ENCODE measurements around the gene PDZRN4.
"Not testable (repeated sequence)": the region's sequence is repeated elsewhere in the genome, so short reads cannot be mapped to it uniquely, and the experiment has no call there.

PDZRN4 gene

GRCh38 chr12:41530441-41530840, 342.3 kb downstream of the PDZRN4 start:
- no peak for TF ChIP-seq CTCF (IDR thresholded peaks at IDR 0.05; ENCODE audit: borderline replicate concordance, control extremely low read depth, extremely low read depth, insufficient read depth, missing control alignments)
- no peak for DNase-seq (ENCODE audit: low spot score)
- in situ Hi-C loops (cut with MboI; ENCODE audit: low sequenced_read_pairs, unreplicated experiment) = no loop called here

- no peak for TF ChIP-seq CTCF (IDR thresholded peaks at IDR 0.05; ENCODE audit: borderline replicate concordance, control extremely low read depth, extremely low read depth, insufficient read depth, missing control alignments)
Observed at GRCh38 chr12:41531147-41531829, 343.2 kb downstream of the PDZRN4 start.

GRCh38 chr12:41532072-41532471, 344.0 kb downstream of the PDZRN4 start:
- DNase-seq (ENCODE audit: low spot score) = no peak
- TF ChIP-seq CTCF (IDR thresholded peaks at IDR 0.05; ENCODE audit: borderline replicate concordance, control extremely low read depth, extremely low read depth, insufficient read depth, missing control alignments) = no peak
- in situ Hi-C loops (cut with MboI; ENCODE audit: low sequenced_read_pairs, unreplicated experiment) = no loop called here

More at GRCh38 chr12:41531147-41531829, 343.2 kb downstream of the PDZRN4 start:
- in situ Hi-C loops (cut with MboI; ENCODE audit: low sequenced_read_pairs, unreplicated experiment) = no loop called here
- no peak for DNase-seq (ENCODE audit: low spot score)

- in situ Hi-C loops (cut with MboI; ENCODE audit: low sequenced_read_pairs, unreplicated experiment) = no loop called here
- no peak for DNase-seq (ENCODE audit: low spot score)
- TF ChIP-seq CTCF (IDR thresholded peaks at IDR 0.05; ENCODE audit: borderline replicate concordance, control extremely low read depth, extremely low read depth, insufficient read depth, missing control alignments) = no peak
Observed at GRCh38 chr12:41536813-41537490, 348.8 kb downstream of the PDZRN4 start.

- in situ Hi-C loops (cut with MboI; ENCODE audit: low sequenced_read_pairs, unreplicated experiment) = no loop called here
- TF ChIP-seq CTCF (IDR thresholded peaks at IDR 0.05; ENCODE audit: borderline replicate concordance, control extremely low read depth, extremely low read depth, insufficient read depth, missing control alignments) = no peak
- DNase-seq (ENCODE audit: low spot score) = no peak
Observed at GRCh38 chr12:41537522-41537921, 349.4 kb downstream of the PDZRN4 start.

- in situ Hi-C loops (cut with MboI; ENCODE audit: low sequenced_read_pairs, unreplicated experiment) = no loop called here
- TF ChIP-seq CTCF (IDR thresholded peaks at IDR 0.05; ENCODE audit: borderline replicate concordance, control extremely low read depth, extremely low read depth, insufficient read depth, missing control alignments) = no peak
- DNase-seq (ENCODE audit: low spot score) = no peak
Observed at GRCh38 chr12:41545761-41546160, 357.6 kb downstream of the PDZRN4 start.

GRCh38 chr12:41547071-41547470, 359.0 kb downstream of the PDZRN4 start:
- in situ Hi-C loops (cut with MboI; ENCODE audit: low sequenced_read_pairs, unreplicated experiment); DNase-seq (ENCODE audit: low spot score): not testable (repeated sequence)
